SK-N-SH treated with all-trans-retinoic acid at 6 μM for 48 hours (cell line): Measurements from ENCODE around the gene EPHA1.

Experiments used
- ATAC-seq: fragments of 200-7000 bp; cut with Tn5 transposase; 3 replicates; pipeline ENCODE4 v1.9.1; 2020; ENCODE audit warnings: mild to moderate bottlenecking, moderate library complexity
- ARNTL ChIP-seq: fragments of 450-650 bp; formaldehyde crosslinking; IDR thresholded peaks from 2 replicates; pipeline ENCODE4 v1.5.0; 2020; ENCODE audit warnings: low read depth, mild to moderate bottlenecking, moderate library complexity, borderline replicate concordance
- BACH2 ChIP-seq: fragments of 250-450 bp; sonication (Bioruptor Pico); IDR thresholded peaks from 2 replicates; pipeline ENCODE4 v1.9.0; 2021; ENCODE audit warnings: mild to moderate bottlenecking, borderline replicate concordance
- CREB5 ChIP-seq: fragments of 250-450 bp; sonication (Bioruptor Pico); IDR thresholded peaks from 2 replicates; pipeline ENCODE4 v1.5.1; 2020; ENCODE audit warnings: low read depth, mild to moderate bottlenecking, moderate library complexity
- CSDC2 ChIP-seq: fragments of 250-450 bp; sonication (Bioruptor Pico); IDR thresholded peaks from 2 replicates; pipeline ENCODE4 v1.5.0; 2020; ENCODE audit warnings: mild to moderate bottlenecking, moderate library complexity
- CSRNP3 ChIP-seq: fragments of 250-450 bp; sonication (Bioruptor Pico); IDR thresholded peaks from 2 replicates; pipeline ENCODE4 v1.5.1; 2021; ENCODE audit warnings: mild to moderate bottlenecking, moderate library complexity
- ESRRG ChIP-seq: fragments of 250-450 bp; sonication (Bioruptor Pico); IDR thresholded peaks from 2 replicates; pipeline ENCODE4 v1.6.1; 2021; ENCODE audit warnings: mild to moderate bottlenecking
- GLIS3 ChIP-seq: fragments of 250-450 bp; sonication (Bioruptor Pico); IDR thresholded peaks from 2 replicates; pipeline ENCODE4 v1.5.0; 2020; ENCODE audit warnings: mild to moderate bottlenecking, moderate library complexity
- ISL1 ChIP-seq: fragments of 250-450 bp; sonication (Bioruptor Pico); IDR thresholded peaks from 2 replicates; pipeline ENCODE4 v2.1.2; 2022; ENCODE audit warnings: mild to moderate bottlenecking, moderate library complexity
- OSR1 ChIP-seq: fragments of 250-450 bp; sonication (Bioruptor Pico); IDR thresholded peaks from 2 replicates; pipeline ENCODE4 v1.8.0; 2022; ENCODE audit warnings: moderate library complexity, mild to moderate bottlenecking, inconsistent platforms
- PATZ1 ChIP-seq: fragments of 250-450 bp; sonication (Bioruptor Pico); IDR thresholded peaks from 2 replicates; pipeline ENCODE4 v1.8.0; 2020; ENCODE audit warnings: mild to moderate bottlenecking, moderate library complexity, borderline replicate concordance
- POU6F1 ChIP-seq: fragments of 250-450 bp; sonication (Bioruptor Pico); IDR thresholded peaks from 2 replicates; pipeline ENCODE4 v1.8.0; 2021; ENCODE audit warnings: low read depth, mild to moderate bottlenecking, moderate library complexity, borderline replicate concordance
- PPARA ChIP-seq: fragments of 250-450 bp; sonication (Bioruptor Pico); IDR thresholded peaks from 2 replicates; pipeline ENCODE4 v1.5.0; 2020; ENCODE audit warnings: mild to moderate bottlenecking, borderline replicate concordance
- SNAI2 ChIP-seq: fragments of 250-450 bp; sonication (Bioruptor Pico); IDR thresholded peaks from 2 replicates; pipeline ENCODE4 v1.5.0; 2020; ENCODE audit warnings: mild to moderate bottlenecking, moderate library complexity
- TCF4 ChIP-seq: fragments of 250-450 bp; sonication (Bioruptor Pico); IDR thresholded peaks from 2 replicates; pipeline ENCODE4 v1.8.0; 2021; ENCODE audit warnings: mild to moderate bottlenecking, moderate library complexity, borderline replicate concordance
- TOX ChIP-seq: fragments of 250-450 bp; sonication (Bioruptor Pico); IDR thresholded peaks from 2 replicates; pipeline ENCODE4 v1.8.0; 2021; ENCODE audit warnings: mild to moderate bottlenecking, moderate library complexity, borderline replicate concordance
- TSHZ2 ChIP-seq: fragments of 250-450 bp; sonication (Bioruptor Pico); IDR thresholded peaks from 2 replicates; pipeline ENCODE4 v1.5.0; 2020; ENCODE audit warnings: mild to moderate bottlenecking, moderate library complexity
- ZC3H10 ChIP-seq: fragments of 250-450 bp; sonication (Bioruptor Pico); IDR thresholded peaks from 2 replicates; pipeline ENCODE4 v1.5.1; 2021; ENCODE audit warnings: mild to moderate bottlenecking, moderate library complexity
- ZFP3 ChIP-seq: fragments of 250-450 bp; sonication (Bioruptor Pico); IDR thresholded peaks from 2 replicates; pipeline ENCODE4 v1.5.0; 2020; ENCODE audit warnings: mild to moderate bottlenecking, moderate library complexity
- ZFP30 ChIP-seq: fragments of 450-650 bp; formaldehyde crosslinking; IDR thresholded peaks from 2 replicates; pipeline ENCODE4 v1.5.0; 2022; ENCODE audit warnings: mild to moderate bottlenecking, moderate library complexity
- ZNF565 ChIP-seq: fragments of 450-650 bp; formaldehyde crosslinking; conservative IDR thresholded peaks from 2 replicates; pipeline ENCODE4 v1.5.0; 2020; ENCODE audit warnings: low read depth, mild to moderate bottlenecking, moderate library complexity
- ZNF70 ChIP-seq: fragments of 450-650 bp; formaldehyde crosslinking; IDR thresholded peaks from 2 replicates; pipeline ENCODE4 v1.5.0; 2020; ENCODE audit warnings: mild to moderate bottlenecking, moderate library complexity
- ZNF8 ChIP-seq: fragments of 450-650 bp; formaldehyde crosslinking; IDR thresholded peaks from 2 replicates; pipeline ENCODE4 v1.5.0; 2020; ENCODE audit warnings: mild to moderate bottlenecking, moderate library complexity

The EPHA1 gene

DNA sequence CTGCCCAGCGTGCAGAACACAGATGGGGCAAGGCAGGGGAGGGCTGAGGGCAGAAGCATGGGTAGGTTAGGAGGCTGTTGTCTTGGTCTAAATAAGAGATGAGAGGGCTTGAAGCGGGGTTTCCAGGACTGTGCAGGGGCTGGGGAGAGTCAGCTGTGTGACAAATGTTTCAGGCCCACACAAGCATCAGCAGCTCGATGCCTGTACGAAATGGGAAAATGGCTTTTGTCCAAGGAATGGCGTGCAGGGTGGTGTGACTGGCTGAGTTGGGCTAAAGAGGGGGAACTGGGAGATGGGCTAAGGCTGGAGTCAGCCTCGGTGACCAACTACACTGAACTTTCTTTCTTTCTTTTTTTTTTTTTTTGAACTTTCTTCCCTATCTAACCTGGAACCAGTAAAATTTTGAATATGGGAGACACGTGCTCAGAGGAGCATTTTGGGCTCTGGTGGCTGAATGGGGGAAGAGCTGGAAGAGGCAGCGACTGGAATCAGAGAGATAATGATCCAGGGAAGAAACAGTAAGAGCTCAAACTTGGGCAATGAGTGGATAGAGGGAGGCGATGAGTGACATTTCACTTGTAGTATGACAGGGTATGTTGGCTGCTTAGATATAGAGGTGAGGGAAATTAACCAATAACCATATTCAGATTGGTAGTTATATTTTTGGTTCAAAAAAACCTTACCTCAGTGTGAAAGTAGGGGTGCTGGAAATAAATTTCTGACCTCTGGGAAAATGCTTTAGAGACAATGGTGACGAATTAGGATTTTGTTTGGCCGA is 10.2 kb upstream of the EPHA1 start:
- ATAC-seq: no peak
- TF ChIP-seq BACH2 (CRISPR knock-in tag) (no peak), TCF4 (CRISPR knock-in tag) (no peak), SNAI2 (CRISPR knock-in tag) (no peak), PPARA (CRISPR knock-in tag) (no peak), ESRRG (CRISPR knock-in tag) (no peak), ZC3H10 (CRISPR knock-in tag) (no peak), ARNTL (CRISPR knock-in tag) (no peak), ZFP3 (no peak), CREB5 (CRISPR knock-in tag) (no peak), ZNF565 (CRISPR knock-in tag) (no peak), ZNF70 (CRISPR knock-in tag) (no peak), PATZ1 (CRISPR knock-in tag) (no peak), TOX (no peak), POU6F1 (CRISPR knock-in tag) (no peak), CSRNP3 (CRISPR knock-in tag) (no peak), GLIS3 (CRISPR knock-in tag) (no peak), CSDC2 (CRISPR knock-in tag) (no peak)

GRCh38 chr7:143417734-143418383 is 9.2 kb upstream of the EPHA1 start:
- no peak for TF ChIP-seq TOX
- TF ChIP-seq PPARA (CRISPR knock-in tag): no peak
- no peak for TF ChIP-seq BACH2 (CRISPR knock-in tag)
- TF ChIP-seq PATZ1 (CRISPR knock-in tag): no peak
- TF ChIP-seq ZNF70 (CRISPR knock-in tag): no peak
- no peak for TF ChIP-seq ZFP30 (CRISPR knock-in tag)
- TF ChIP-seq CSRNP3 (CRISPR knock-in tag): no peak
- TF ChIP-seq CREB5 (CRISPR knock-in tag): no peak
- TF ChIP-seq ZNF565 (CRISPR knock-in tag): no peak
- TF ChIP-seq TCF4 (CRISPR knock-in tag): no peak
- TF ChIP-seq ZC3H10 (CRISPR knock-in tag): no peak
- no peak for TF ChIP-seq CSDC2 (CRISPR knock-in tag)
- TF ChIP-seq TSHZ2 (CRISPR knock-in tag): no peak
- no peak for TF ChIP-seq GLIS3 (CRISPR knock-in tag)
- no peak for TF ChIP-seq ISL1
- TF ChIP-seq ESRRG (CRISPR knock-in tag): no peak
- no peak for TF ChIP-seq OSR1 (CRISPR knock-in tag)
- no peak for TF ChIP-seq ZNF8 (CRISPR knock-in tag)
- TF ChIP-seq, all 23 proteins: peak for 0
- ATAC-seq: no peak
